ENCODE data around the gene OLA1. TPM values are rescaled to one million over a fixed set of nuclear protein-coding genes. Genes with fewer than 3 reads are reported as not detected.

OLA1 gene
- total RNA-seq, 1 donor from 2014 or later = 58.4 TPM

GRCh38 chr2:174067815-174068214 is 180.5 kb downstream of the OLA1 start:
- no peak for DNase-seq (ENCODE audit: low spot score)

- DNase-seq (ENCODE audit: low spot score) = no peak
Measured at GRCh38 chr2:174066871-174067270, 181.5 kb downstream of the OLA1 start.

GRCh38 chr2:174063492-174064092 is 184.7 kb downstream of the OLA1 start:
- DNase-seq (ENCODE audit: low spot score) = no peak

- DNase-seq (ENCODE audit: low spot score) = no peak
Measured at GRCh38 chr2:174062934-174063333, 185.4 kb downstream of the OLA1 start.

GRCh38 chr2:174059884-174060244 is 188.5 kb downstream of the OLA1 start:
- DNase-seq (ENCODE audit: low spot score) = no peak

- no peak for DNase-seq (ENCODE audit: low spot score)
Measured at GRCh38 chr2:174059178-174059883, 189.0 kb downstream of the OLA1 start.

- DNase-seq (ENCODE audit: low spot score) = no peak
Measured at GRCh38 chr2:174058456-174058855, 189.9 kb downstream of the OLA1 start.

- no peak for DNase-seq (ENCODE audit: low spot score)
Measured at GRCh38 chr2:174058026-174058425, 190.3 kb downstream of the OLA1 start.

GRCh38 chr2:174054926-174055325 is 193.4 kb downstream of the OLA1 start:
- no peak for DNase-seq (ENCODE audit: low spot score)

- DNase-seq (ENCODE audit: low spot score) = no peak
Measured at GRCh38 chr2:174053355-174054151, 194.8 kb downstream of the OLA1 start.

- DNase-seq (ENCODE audit: low spot score) = no peak
Measured at GRCh38 chr2:174052584-174052976, 195.8 kb downstream of the OLA1 start.

- DNase-seq (ENCODE audit: low spot score) = no peak
Measured at GRCh38 chr2:174051741-174052583, 196.4 kb downstream of the OLA1 start.

GRCh38 chr2:174051068-174051467 is 197.3 kb downstream of the OLA1 start:
- DNase-seq (ENCODE audit: low spot score) = no peak

- no peak for DNase-seq (ENCODE audit: low spot score)
Measured at GRCh38 chr2:174049895-174050294, 198.4 kb downstream of the OLA1 start.

GRCh38 chr2:174048243-174048642 is 200.1 kb downstream of the OLA1 start:
- no peak for DNase-seq (ENCODE audit: low spot score)

GRCh38 chr2:174047746-174048145 is 200.6 kb downstream of the OLA1 start:
- no peak for DNase-seq (ENCODE audit: low spot score)

- no peak for DNase-seq (ENCODE audit: low spot score)
Measured at GRCh38 chr2:174046172-174046571, 202.2 kb downstream of the OLA1 start.

GRCh38 chr2:174044556-174044955 is 203.8 kb downstream of the OLA1 start:
- DNase-seq (ENCODE audit: low spot score) = no peak

GRCh38 chr2:174040417-174040701 is 208.0 kb downstream of the OLA1 start:
- DNase-seq (ENCODE audit: low spot score) = no peak

- no peak for DNase-seq (ENCODE audit: low spot score)
Measured at GRCh38 chr2:174039551-174040416, 208.5 kb downstream of the OLA1 start.

GRCh38 chr2:174038462-174038861 is 209.9 kb downstream of the OLA1 start:
- no peak for DNase-seq (ENCODE audit: low spot score)
